Duodenal mucosa (tissue), 2 donors: ENCODE data around the gene PAPSS2.

Experiments
- H3K27ac ChIP-seq: one replicate; pipeline ENCODE4 v1.7.0; 2013; ENCODE audit warnings: low read depth, low read length
- H3K27me3 ChIP-seq, 2 donors: one replicate each; pipeline ENCODE4 v1.7.0; 2013; ENCODE audit warnings: low read length in 2 of 2, control low read depth in 1 of 2; ENCODE audit not compliant: insufficient read depth in 2 of 2, control insufficient read depth in 1 of 2
- H3K36me3 ChIP-seq, 2 donors: one replicate each; pipeline ENCODE4 v1.7.0; 2013; ENCODE audit warnings: low read length in 2 of 2, control low read depth in 1 of 2; ENCODE audit not compliant: insufficient read depth in 2 of 2, control insufficient read depth in 1 of 2
- H3K4me1 ChIP-seq, 2 donors: one replicate each; pipeline ENCODE4 v1.7.0; 2013; ENCODE audit warnings: low read length in 2 of 2, control low read depth in 1 of 2; ENCODE audit not compliant: insufficient read depth in 2 of 2, control insufficient read depth in 1 of 2
- H3K4me3 ChIP-seq, 2 donors: one replicate each; pipeline ENCODE4 v1.7.0; 2013; ENCODE audit warnings: low read length in 2 of 2, low read depth in 1 of 2
- H3K9ac ChIP-seq, 2 donors: one replicate each; pipeline ENCODE4 v1.7.0; 2013; ENCODE audit warnings: low read length in 2 of 2, low read depth in 1 of 2
- H3K9me3 ChIP-seq, 2 donors: one replicate each; pipeline ENCODE4 v1.7.0; 2013; ENCODE audit warnings: low read length in 2 of 2, control low read depth in 1 of 2; ENCODE audit not compliant: control insufficient read depth in 1 of 2

Gene PAPSS2

DNA sequence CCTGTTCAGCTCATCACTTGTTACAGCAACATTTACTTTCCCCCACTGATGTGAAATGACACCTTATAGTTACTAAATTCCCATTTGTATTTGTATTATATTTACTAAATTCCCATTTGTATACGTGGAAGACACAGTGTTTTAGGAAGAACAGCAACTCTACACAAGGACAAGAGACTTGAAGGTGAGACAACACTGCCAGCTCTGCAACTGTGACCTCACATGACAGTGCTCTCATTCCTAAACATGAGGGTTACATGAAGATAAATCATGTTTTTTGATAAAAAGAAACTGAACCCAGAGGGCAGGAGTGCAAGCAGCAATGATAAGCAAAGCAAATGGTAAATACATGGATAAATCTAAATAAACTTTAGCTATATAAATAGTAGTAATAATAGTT is 98.0 kb downstream of the PAPSS2 start:
- no peaks in the 10 kb centered on the region for H3K4me1 ChIP-seq
- H3K9ac ChIP-seq = no peak overlapping the region
- H3K27me3 ChIP-seq = no peaks in the 10 kb centered on the region
- no peak overlapping the region for H3K27ac ChIP-seq
- H3K4me3 ChIP-seq = no peak overlapping the region
- no peaks in the 10 kb centered on the region for H3K9me3 ChIP-seq
- H3K36me3 ChIP-seq = peaks cover 0 to 24% of the 10 kb centered on the region in 2 donors

DNA sequence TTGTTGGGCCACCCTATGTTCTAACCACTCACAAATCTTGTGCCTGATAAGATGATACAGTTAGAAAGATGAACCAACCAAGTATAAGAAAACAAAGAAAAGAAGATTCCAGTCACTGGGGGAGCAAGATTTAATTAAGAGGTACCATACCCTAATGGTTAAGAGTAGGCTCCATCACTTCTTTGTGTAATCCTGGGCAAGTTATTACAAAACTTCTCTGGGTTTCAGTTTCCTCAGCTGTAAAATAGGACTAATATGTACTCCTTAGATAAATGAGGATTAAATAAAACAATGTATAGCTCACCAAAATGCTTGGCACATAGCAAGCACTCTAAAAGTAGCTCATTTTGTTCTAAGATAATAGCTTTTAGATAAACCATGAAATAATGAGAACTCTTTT is 99.9 kb downstream of the PAPSS2 start:
- Histone ChIP-seq H3K27ac (no peak overlapping the region), H3K4me3 (no peak overlapping the region), H3K27me3 (no peaks in the 10 kb centered on the region), H3K4me1 (no peaks in the 10 kb centered on the region), H3K9ac (no peak overlapping the region), H3K36me3 (peaks cover 0 to 15% of the 10 kb centered on the region in 2 donors), H3K9me3 (no peaks in the 10 kb centered on the region)

- Histone ChIP-seq H3K27me3 (no peaks in the 10 kb centered on the region), H3K36me3 (peaks cover 0 to 10% of the 10 kb centered on the region in 2 donors), H3K9ac (no peak overlapping the region), H3K27ac (no peak overlapping the region), H3K9me3 (no peaks in the 10 kb centered on the region), H3K4me3 (no peak overlapping the region), H3K4me1 (no peaks in the 10 kb centered on the region)
Measured at GRCh38 chr10:87760195-87760905, 100.7 kb downstream of the PAPSS2 start.

- no peak overlapping the region for H3K9ac ChIP-seq
- peaks cover 3 to 8% of the 10 kb centered on the region in 2 donors for H3K36me3 ChIP-seq
- H3K4me1 ChIP-seq = no peaks in the 10 kb centered on the region
- H3K4me3 ChIP-seq = no peak overlapping the region
- no peak overlapping the region for H3K27ac ChIP-seq
- no peaks in the 10 kb centered on the region for H3K9me3 ChIP-seq
- no peaks in the 10 kb centered on the region for H3K27me3 ChIP-seq
Measured at GRCh38 chr10:87761153-87761552, 101.5 kb downstream of the PAPSS2 start.

- Histone ChIP-seq H3K27me3 (no peaks in the 10 kb centered on the region), H3K36me3 (peaks cover 6 to 7% of the 10 kb centered on the region in 2 donors), H3K4me3 (no peak overlapping the region), H3K9me3 (no peaks in the 10 kb centered on the region), H3K4me1 (no peaks in the 10 kb centered on the region), H3K27ac (no peak overlapping the region), H3K9ac (no peak overlapping the region)
Measured at GRCh38 chr10:87761892-87762291, 102.2 kb downstream of the PAPSS2 start.

GRCh38 chr10:87763086-87763861 is 103.6 kb downstream of the PAPSS2 start:
- Histone ChIP-seq H3K27me3 (no peaks in the 10 kb centered on the region), H3K36me3 (peaks cover 12 to 16% of the 10 kb centered on the region in 2 donors)

GRCh38 chr10:87764072-87764934 is 104.6 kb downstream of the PAPSS2 start:
- H3K4me3 ChIP-seq = no peak overlapping the region
- H3K9me3 ChIP-seq = no peaks in the 10 kb centered on the region
- H3K36me3 ChIP-seq = peaks cover 12 to 19% of the 10 kb centered on the region in 2 donors
- no peak overlapping the region for H3K27ac ChIP-seq
- H3K27me3 ChIP-seq = no peaks in the 10 kb centered on the region
- no peaks in the 10 kb centered on the region for H3K4me1 ChIP-seq
- no peak overlapping the region for H3K9ac ChIP-seq

More at GRCh38 chr10:87763086-87763861, 103.6 kb downstream of the PAPSS2 start:
- H3K27ac ChIP-seq = no peak overlapping the region
- no peaks in the 10 kb centered on the region for H3K4me1 ChIP-seq
- H3K4me3 ChIP-seq = no peak overlapping the region
- H3K9me3 ChIP-seq = no peaks in the 10 kb centered on the region
- H3K9ac ChIP-seq = no peak overlapping the region

- H3K4me1 ChIP-seq = no peaks in the 10 kb centered on the region
- H3K9me3 ChIP-seq = no peaks in the 10 kb centered on the region
- no peak overlapping the region for H3K4me3 ChIP-seq
- no peak overlapping the region for H3K9ac ChIP-seq
- peaks cover 12 to 25% of the 10 kb centered on the region in 2 donors for H3K36me3 ChIP-seq
- H3K27me3 ChIP-seq = no peaks in the 10 kb centered on the region
- H3K27ac ChIP-seq = no peak overlapping the region
Measured at GRCh38 chr10:87765666-87766376, 106.1 kb downstream of the PAPSS2 start.

DNA sequence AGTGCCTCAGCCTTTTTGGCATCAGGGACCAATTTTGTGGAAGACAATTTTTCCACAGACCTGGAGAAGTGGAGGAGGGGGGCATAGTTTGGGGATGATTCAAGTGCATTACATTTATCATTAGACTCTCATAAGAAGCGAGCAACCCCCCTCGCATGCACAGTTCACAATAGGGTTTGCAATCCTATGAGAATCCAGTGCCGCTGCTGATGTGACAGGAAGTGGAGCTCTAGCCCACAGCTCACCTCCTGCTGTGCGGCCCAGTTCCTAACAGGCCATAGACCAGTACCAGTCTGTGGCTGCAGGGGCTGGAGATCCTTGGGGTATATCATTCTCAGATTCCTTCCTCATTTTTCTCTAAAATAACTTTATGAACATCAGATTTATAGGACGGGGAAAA is 107.6 kb downstream of the PAPSS2 start:
- Histone ChIP-seq H3K36me3 (peaks cover 12 to 27% of the 10 kb centered on the region in 2 donors), H3K27ac (no peak overlapping the region)

More for the DNA sequence above, 107.6 kb downstream of the PAPSS2 start:
- no peaks in the 10 kb centered on the region for H3K4me1 ChIP-seq
- no peaks in the 10 kb centered on the region for H3K9me3 ChIP-seq
- no peak overlapping the region for H3K9ac ChIP-seq
- H3K27me3 ChIP-seq = no peaks in the 10 kb centered on the region
- H3K4me3 ChIP-seq = no peak overlapping the region
